Psoas muscle (tissue), 8 donors: ENCODE data around the gene EXD3. TPM values are rescaled to one million over a fixed set of nuclear protein-coding genes. Genes with fewer than 3 reads are reported as not detected.

Experiments used
- ATAC-seq, 4 donors: fragments of 200-7000 bp; cut with Tn5 transposase; one replicate each; pipeline ENCODE4 v1.9.1; 2020; ENCODE audit warnings: moderate library complexity in 3 of 4, mild to moderate bottlenecking in 2 of 4
- DNase-seq, 2 donors: peaks; one replicate each; pipeline ENCODE4 v3.0.0-alpha.2; 2020
- H3K27ac ChIP-seq: fragments of 200-600 bp; one replicate; pipeline ENCODE4 v1.8.0; 2022
- H3K27me3 ChIP-seq, 3 donors: fragments of 200-600 bp in 1 of 3; one replicate each; pipeline versions ENCODE4 v1.6.1 to v1.8.0; 2013 to 2022; ENCODE audit warnings: low read length in 2 of 3, mild to moderate bottlenecking in 2 of 3, moderate library complexity in 1 of 3; ENCODE audit not compliant: insufficient read depth in 3 of 3
- H3K36me3 ChIP-seq, 2 donors: fragments of 200-600 bp in 1 of 2; one replicate each; pipeline versions ENCODE4 v1.6.1 to v1.8.0; 2013 to 2022; ENCODE audit warnings: low read depth in 1 of 2, mild to moderate bottlenecking in 1 of 2, moderate library complexity in 1 of 2; ENCODE audit not compliant: insufficient read depth in 1 of 2
- H3K4me1 ChIP-seq: fragments of 200-600 bp; one replicate; pipeline ENCODE4 v1.8.0; 2022
- H3K4me3 ChIP-seq: fragments of 200-600 bp; one replicate; pipeline ENCODE4 v1.8.0; 2022; ENCODE audit warnings: mild to moderate bottlenecking
- H3K9me3 ChIP-seq: fragments of 200-600 bp; one replicate; pipeline ENCODE4 v1.8.0; 2022
- WGBS, 3 donors: extraction: QIAGEN DNeasy Blood & Tissue Kit; methylation state at CpG; one replicate each; pipeline versions ENCODE4 v1.1.6 to v1.1.7; 2013; 5-methylcytosine and 5-hydroxymethylcytosine counted together
- intact Hi-C, 2 donors: fragments of 100-400 bp; cut with DNase I; formaldehyde crosslinking; loops; one replicate each; pipeline versions ENCODE4 v1.11.0 to v1.14.2; 2022
- polyA plus RNA-seq, 3 donors: library from polyadenylated mRNA; stranded (reverse); fragments of 200-250 nt; gene quantifications; one replicate each; pipeline ENCODE4 v1.2.3, GENCODE V29; 2013
- total RNA-seq, 4 donors: library from RNA; stranded (reverse); fragmentation: NEBNext Ultra II Directional in 2 of 4; extraction: Animal tissue kit (Norgen Biotek cat#: 25700) in 2 of 4; gene quantifications; one replicate each; pipeline versions ENCODE4 v1.2.1 to v1.2.4, GENCODE V29; 2021 to 2023
- TF ChIP-seq, protein P1 (sequence below): fragments of 200-600 bp; IDR thresholded peaks from one replicate; pipeline ENCODE4 v1.8.0; 2022; ENCODE audit warnings: antibody characterized with exemption
- donor health status: healthy with polysubstance abuse.
- donor health status: DM: no; HTN: no; CAD: no; lungs with moderate emphysema.
- donor health status: Bipolar disorder and iron deficiency.
- donor health status: healthy.
- donor health status: DM: yes; HTN: yes; CAD: no.
- donor health status: DM: no; HTN: no; CAD: no.
- donor health status: DM: no; HTN: no; CAD: no.
- donor health status: DM: yes; HTN: yes; CAD: no.

Gene EXD3
- total and polyA plus RNA-seq, 7 donors = 5.7 to 11.2 (median 9.4) TPM

DNA sequence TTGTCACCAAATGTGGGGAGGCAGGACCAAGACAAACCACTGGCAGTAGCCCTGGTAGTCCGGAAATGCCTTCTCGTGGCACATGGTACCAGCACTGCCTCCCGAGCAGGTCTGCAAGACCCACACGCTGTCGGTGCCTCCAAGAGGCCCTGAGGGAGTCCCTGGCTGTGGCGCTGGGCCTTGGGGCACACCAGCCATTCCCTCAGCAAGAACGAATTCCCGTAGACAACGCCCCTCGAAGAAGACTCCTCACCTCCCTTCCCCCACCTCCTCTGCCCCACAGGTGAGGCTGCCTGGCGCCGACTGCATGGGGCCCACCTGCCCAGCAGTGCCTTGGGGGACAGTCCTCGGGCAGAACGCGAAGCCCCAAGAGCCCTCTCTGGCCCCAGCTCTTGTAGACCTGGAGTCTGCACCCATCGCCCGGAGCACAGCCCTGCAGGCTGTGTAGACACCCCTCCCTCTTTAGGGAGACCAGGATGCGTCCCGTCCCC lies 56.0 kb downstream of the EXD3 start:
- intact Hi-C loops = no loop called here
- H3K27ac ChIP-seq = no peak overlapping the region
- WGBS, 3 donors = 94 to 95% (median 95%) methylated on average over 19 of the region's 19 CpGs

DNA sequence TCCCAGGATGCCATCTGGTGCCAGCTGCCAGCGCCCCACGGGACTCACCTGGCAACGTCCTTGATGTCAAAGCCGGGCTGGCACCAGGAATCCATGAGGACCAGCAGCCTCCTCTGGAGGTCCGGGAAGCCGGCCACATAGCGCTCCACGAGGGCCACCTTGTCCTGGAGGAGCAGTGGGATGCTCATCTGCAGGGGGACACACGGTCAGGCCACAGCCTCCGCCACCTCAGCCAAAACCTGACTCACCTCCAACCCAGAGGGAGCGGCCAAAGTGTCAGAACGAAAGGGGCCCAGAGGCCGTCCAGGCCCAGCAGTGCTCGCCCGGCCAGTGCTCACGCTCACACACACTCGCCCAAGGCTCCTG lies 56.5 kb downstream of the EXD3 start:
- Histone ChIP-seq H3K4me3 (no peak overlapping the region), H3K9me3 (no peaks in the 10 kb centered on the region), H3K27ac (no peak overlapping the region), H3K27me3 (no peaks in the 10 kb centered on the region), H3K4me1 (no peaks in the 10 kb centered on the region), H3K36me3 (peaks cover 0 to 11% of the 10 kb centered on the region in 2 donors)
- intact Hi-C loops = no loop called here
- TF ChIP-seq, protein P1, sequence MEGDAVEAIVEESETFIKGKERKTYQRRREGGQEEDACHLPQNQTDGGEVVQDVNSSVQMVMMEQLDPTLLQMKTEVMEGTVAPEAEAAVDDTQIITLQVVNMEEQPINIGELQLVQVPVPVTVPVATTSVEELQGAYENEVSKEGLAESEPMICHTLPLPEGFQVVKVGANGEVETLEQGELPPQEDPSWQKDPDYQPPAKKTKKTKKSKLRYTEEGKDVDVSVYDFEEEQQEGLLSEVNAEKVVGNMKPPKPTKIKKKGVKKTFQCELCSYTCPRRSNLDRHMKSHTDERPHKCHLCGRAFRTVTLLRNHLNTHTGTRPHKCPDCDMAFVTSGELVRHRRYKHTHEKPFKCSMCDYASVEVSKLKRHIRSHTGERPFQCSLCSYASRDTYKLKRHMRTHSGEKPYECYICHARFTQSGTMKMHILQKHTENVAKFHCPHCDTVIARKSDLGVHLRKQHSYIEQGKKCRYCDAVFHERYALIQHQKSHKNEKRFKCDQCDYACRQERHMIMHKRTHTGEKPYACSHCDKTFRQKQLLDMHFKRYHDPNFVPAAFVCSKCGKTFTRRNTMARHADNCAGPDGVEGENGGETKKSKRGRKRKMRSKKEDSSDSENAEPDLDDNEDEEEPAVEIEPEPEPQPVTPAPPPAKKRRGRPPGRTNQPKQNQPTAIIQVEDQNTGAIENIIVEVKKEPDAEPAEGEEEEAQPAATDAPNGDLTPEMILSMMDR = no peak
- no peak for ATAC-seq
- DNase-seq = no peak
- 81 to 85% (median 81%) methylated on average over 17 of the region's 17 CpGs for WGBS, 3 donors

More for the DNA sequence above, 56.0 kb downstream of the EXD3 start:
- no peak for ATAC-seq
- H3K9me3 ChIP-seq = no peaks in the 10 kb centered on the region
- H3K36me3 ChIP-seq = peaks cover 0 to 11% of the 10 kb centered on the region in 2 donors
- no peak overlapping the region for H3K4me3 ChIP-seq
- peak in 1 of 2 donors; percentile 42 for DNase-seq
- no peaks in the 10 kb centered on the region for H3K27me3 ChIP-seq
- H3K4me1 ChIP-seq = no peaks in the 10 kb centered on the region
- TF ChIP-seq, protein P1 = no peak

DNA sequence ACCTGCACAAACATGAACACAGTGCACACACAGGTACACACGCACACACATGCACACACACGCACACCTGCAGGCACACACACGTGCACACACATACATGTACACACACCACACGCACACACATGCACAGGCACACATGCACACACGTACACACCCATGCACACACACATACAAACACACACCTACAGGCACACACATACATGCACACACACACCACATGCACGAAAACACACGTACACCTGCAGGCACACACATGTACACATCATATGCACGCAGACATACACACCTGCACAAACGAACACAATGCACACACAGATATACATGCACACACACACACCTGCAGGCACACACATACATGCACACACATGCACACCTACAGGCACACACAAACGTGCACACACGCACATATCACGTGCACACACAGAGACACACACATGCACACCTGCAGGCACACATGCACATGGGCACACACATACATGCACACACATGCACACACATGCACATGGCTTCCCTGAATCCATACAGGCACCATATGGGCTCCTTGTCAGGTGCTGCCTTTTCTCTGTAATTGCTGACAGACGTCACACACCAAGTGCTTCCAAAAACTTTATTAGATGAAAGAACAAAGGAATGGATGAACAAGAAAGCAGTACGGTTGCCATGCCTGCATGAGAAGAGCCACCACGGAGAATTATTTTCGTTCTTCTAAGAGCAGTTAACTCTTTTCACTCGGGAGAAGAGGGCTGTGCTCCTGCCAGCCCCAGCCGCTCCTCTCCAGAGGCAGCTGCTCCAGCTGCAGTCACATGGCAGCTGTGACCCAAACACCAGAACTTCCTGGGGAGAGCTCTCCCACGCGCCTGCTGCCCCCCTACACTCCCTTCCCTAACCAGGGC lies 57.2 kb downstream of the EXD3 start:
- Histone ChIP-seq H3K27me3 (no peaks in the 10 kb centered on the region), H3K36me3 (peaks cover 0 to 11% of the 10 kb centered on the region in 2 donors), H3K4me1 (no peaks in the 10 kb centered on the region), H3K4me3 (no peak overlapping the region), H3K9me3 (no peaks in the 10 kb centered on the region), H3K27ac (no peak overlapping the region)
- intact Hi-C loops = no loop called here
- no peak for ATAC-seq
- DNase-seq = no peak
- TF ChIP-seq, protein P1 = no peak
- WGBS, 3 donors = 81 to 84% (median 83%) methylated on average over 20 of the region's 20 CpGs

DNA sequence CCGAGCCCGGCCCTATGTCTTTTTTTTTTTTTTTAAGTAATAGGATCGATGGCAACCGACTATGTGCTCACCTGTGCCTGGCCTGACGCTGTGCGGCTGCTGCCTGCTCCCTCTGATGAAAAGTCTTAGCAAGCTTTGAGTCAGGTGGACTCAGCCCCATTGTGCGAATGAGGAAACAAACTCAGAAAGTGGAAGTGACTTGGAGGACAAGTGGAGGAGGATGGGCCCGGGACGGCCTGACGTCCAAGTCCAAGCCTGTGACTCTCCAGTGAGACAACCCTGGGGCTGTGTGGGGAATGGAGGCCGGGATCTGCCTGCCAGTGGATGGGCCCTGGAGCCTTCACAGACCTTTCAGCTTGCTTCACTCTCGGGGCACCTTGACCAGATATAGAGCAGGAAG lies 57.9 kb downstream of the EXD3 start:
- Histone ChIP-seq H3K27ac (no peak overlapping the region), H3K9me3 (no peaks in the 10 kb centered on the region), H3K4me1 (no peaks in the 10 kb centered on the region), H3K27me3 (no peaks in the 10 kb centered on the region), H3K36me3 (peaks cover 0 to 11% of the 10 kb centered on the region in 2 donors), H3K4me3 (no peak overlapping the region)
- WGBS, 3 donors = 90 to 94% (median 91%) methylated on average over 12 of the region's 12 CpGs
- ATAC-seq = no peak
- intact Hi-C loops = no loop called here
- DNase-seq = no peak
- TF ChIP-seq, protein P1 = no peak
